Lower leg skin (tissue), 4 donors: ENCODE measurements around the gene HOGA1. TPM values are rescaled to one million over a fixed set of nuclear protein-coding genes. Genes with fewer than 3 reads are reported as not detected.
"Not testable (repeated sequence)": the region's sequence is repeated elsewhere in the genome, so short reads cannot be mapped to it uniquely, and the experiment has no call there.

Experiments used
- DNase-seq, 2 donors: peaks; one replicate each; pipeline ENCODE4 v3.0.0-alpha.2; 2019; ENCODE audit warnings: low spot score in 2 of 2
- H3K4me3 ChIP-seq: fragments of 200-600 bp; sonication (generic); 2 replicates; pipeline ENCODE4 v1.5.1; 2017; ENCODE audit warnings: mild to moderate bottlenecking, low read depth; ENCODE audit not compliant: poor library complexity, severe bottlenecking
- CTCF ChIP-seq, 3 donors: fragments of 450-650 bp; IDR thresholded peaks; one replicate each; pipeline ENCODE4 v1.5.1; 2016; ENCODE audit warnings: antibody characterized with exemption in 3 of 3, mild to moderate bottlenecking in 3 of 3, moderate library complexity in 2 of 3
- POLR2A ChIP-seq, 2 donors: fragments of 450-650 bp; IDR thresholded peaks; one replicate each; pipeline ENCODE4 v1.6.1; 2016 to 2017; ENCODE audit warnings: antibody characterized with exemption in 2 of 2, mild to moderate bottlenecking in 1 of 2, moderate library complexity in 1 of 2
- WGBS, 2 donors: methylation state at CpG; one replicate each; pipeline ENCODE4 v1.1.5; 2018; 5-methylcytosine and 5-hydroxymethylcytosine counted together
- intact Hi-C: fragments of 100-400 bp; cut with DNase I; formaldehyde crosslinking; loops from one replicate; pipeline ENCODE4 v1.15.0; 2023; ENCODE audit warnings: low total_unique reads
- total RNA-seq, 4 donors: library from RNA; depleted of rRNA; stranded (reverse); fragments of >200 nt; gene quantifications; one replicate each; pipeline ENCODE4 v1.1.0, GENCODE V29; 2016

The HOGA1 gene
- total RNA-seq, 4 donors from 2014 or later: 1.3 to 3.6 (median 2.1) TPM

- peak in 1 of 3 donors; percentile 35 for TF ChIP-seq CTCF (IDR thresholded peaks at IDR 0.05)
- no peak for TF ChIP-seq POLR2A (IDR thresholded peaks at IDR 0.05)
- 17 to 24% methylated on average over 5 to 6 of the region's 6 CpGs for WGBS, 2 donors
- intact Hi-C loops: loop anchor here (10.0 kb wide), 1 partner anchor 89 kb away; no protein-coding TSS in a partner anchor
- DNase-seq: peak; percentile 60 to 92
- no peak overlapping the region for H3K4me3 ChIP-seq
Observed at GRCh38 chr10:97553575-97554031, 30.6 kb upstream of the HOGA1 start.

GRCh38 chr10:97554336-97554735, 29.9 kb upstream of the HOGA1 start:
- intact Hi-C loops: loop anchor here (10.0 kb wide), 1 partner anchor 90 kb away; no protein-coding TSS in a partner anchor
- not testable (repeated sequence) for DNase-seq, H3K4me3 ChIP-seq
- WGBS, 2 donors: 95 to 98% methylated on average over 5 of the region's 5 CpGs

- WGBS, 2 donors: 77 to 80% methylated on average over 6 to 10 of the region's 10 CpGs
- intact Hi-C loops: loop anchor here (10.0 kb wide), 1 partner anchor 91 kb away; no protein-coding TSS in a partner anchor
- not testable (repeated sequence) for H3K4me3 ChIP-seq, DNase-seq
Observed at GRCh38 chr10:97555541-97555940, 28.6 kb upstream of the HOGA1 start.

- H3K4me3 ChIP-seq, intact Hi-C loops, DNase-seq: not testable (repeated sequence)
- 86 to 88% methylated on average over 17 of the region's 17 CpGs for WGBS, 2 donors
Observed at GRCh38 chr10:97560731-97561381, 23.3 kb upstream of the HOGA1 start.

- DNase-seq, H3K4me3 ChIP-seq, intact Hi-C loops: not testable (repeated sequence)
- 90% methylated on average over 12 of the region's 12 CpGs for WGBS, 2 donors
Observed at GRCh38 chr10:97561386-97562077, 22.7 kb upstream of the HOGA1 start.

GRCh38 chr10:97562329-97562728, 21.9 kb upstream of the HOGA1 start:
- intact Hi-C loops, H3K4me3 ChIP-seq, DNase-seq: not testable (repeated sequence)
- WGBS, 2 donors: 88 to 93% methylated on average over 5 of the region's 5 CpGs

- 92 to 96% methylated on average over 4 of the region's 4 CpGs for WGBS, 2 donors
- no peak overlapping the region for H3K4me3 ChIP-seq
- intact Hi-C loops: no loop called here
- no peak for TF ChIP-seq POLR2A (IDR thresholded peaks at IDR 0.05)
- no peak for TF ChIP-seq CTCF (IDR thresholded peaks at IDR 0.05)
- no peak for DNase-seq
Observed at GRCh38 chr10:97563337-97563736, 20.9 kb upstream of the HOGA1 start.

GRCh38 chr10:97564776-97565175, 19.4 kb upstream of the HOGA1 start:
- 92 to 93% methylated on average over 4 of the region's 4 CpGs for WGBS, 2 donors
- intact Hi-C loops: no loop called here
- DNase-seq: no peak
- no peak for TF ChIP-seq CTCF (IDR thresholded peaks at IDR 0.05)
- TF ChIP-seq POLR2A (IDR thresholded peaks at IDR 0.05): no peak
- no peak overlapping the region for H3K4me3 ChIP-seq
